DOHH2 (cell line): ENCODE measurements around the gene WIPF2.
"Not testable (repeated sequence)": the region's sequence is repeated elsewhere in the genome, so short reads cannot be mapped to it uniquely, and the experiment has no call there.

Source experiments
- H3F3A ChIP-seq: fragments of 200-600 bp; sonication (generic), shearing (Covaris generic); 2 replicates; pipeline ENCODE4 v1.6.0; 2016; ENCODE audit warnings: antibody characterized with exemption, mild to moderate bottlenecking; ENCODE audit not compliant: control insufficient read depth, insufficient read depth
- H3K27ac ChIP-seq: fragments of 200-600 bp; sonication (generic); 2 replicates; pipeline ENCODE4 v1.5.1; 2014; ENCODE audit warnings: low read depth, mild to moderate bottlenecking, low read length, moderate library complexity
- H3K27me3 ChIP-seq: fragments of 200-600 bp; sonication (generic); 2 replicates; pipeline ENCODE4 v1.6.1; 2014; ENCODE audit warnings: mild to moderate bottlenecking, low read length, mixed read lengths; ENCODE audit not compliant: control insufficient read depth
- H3K36me3 ChIP-seq: fragments of 200-600 bp; sonication (generic); 2 replicates; pipeline ENCODE4 v1.6.1; 2014; ENCODE audit warnings: mild to moderate bottlenecking, low read length, moderate library complexity, mixed read lengths; ENCODE audit not compliant: control insufficient read depth
- H3K4me1 ChIP-seq: fragments of 200-600 bp; sonication (generic); 2 replicates; pipeline ENCODE4 v1.6.1; 2014; ENCODE audit warnings: mild to moderate bottlenecking, low read length, mixed read lengths; ENCODE audit not compliant: control insufficient read depth
- H3K4me2 ChIP-seq: fragments of 200-600 bp; sonication (generic); 2 replicates; pipeline ENCODE4 v1.6.0; 2014; ENCODE audit warnings: mild to moderate bottlenecking, low read length, moderate library complexity
- H3K4me3 ChIP-seq: fragments of 200-600 bp; sonication (generic); 2 replicates; pipeline ENCODE4 v1.5.1; 2014; ENCODE audit warnings: mild to moderate bottlenecking, low read length, mixed read lengths
- H3K79me2 ChIP-seq: fragments of 200-600 bp; sonication (generic); 2 replicates; pipeline ENCODE4 v1.6.1; 2014; ENCODE audit warnings: mild to moderate bottlenecking, low read length, mixed read lengths; ENCODE audit not compliant: control insufficient read depth
- H3K9me2 ChIP-seq: fragments of 200-600 bp; sonication (generic); replicated peaks from 2 replicates; pipeline ENCODE4 v1.6.1; 2014; ENCODE audit warnings: mild to moderate bottlenecking, low read length, mixed read lengths; ENCODE audit not compliant: control insufficient read depth
- H3K9me3 ChIP-seq: fragments of 200-600 bp; sonication (generic); 2 replicates; pipeline ENCODE4 v1.6.1; 2014; ENCODE audit warnings: antibody characterized with exemption, low read length, mixed read lengths; ENCODE audit not compliant: control insufficient read depth, insufficient read depth
- H4K20me1 ChIP-seq: fragments of 200-600 bp; sonication (generic); 2 replicates; pipeline ENCODE4 v1.6.0; 2014; ENCODE audit warnings: low read depth, mild to moderate bottlenecking, antibody characterized with exemption, low read length, moderate library complexity; ENCODE audit not compliant: control insufficient read depth, insufficient read depth
- CTCF ChIP-seq: fragments of 200-600 bp; sonication (generic); IDR thresholded peaks from one replicate; pipeline ENCODE4 v1.5.1; 2014; ENCODE audit warnings: antibody characterized with exemption, mild to moderate bottlenecking, low read depth, low read length; ENCODE audit not compliant: poor library complexity, severe bottlenecking
- EZH2phosphoT487 ChIP-seq: fragments of 200-600 bp; sonication (generic); IDR thresholded peaks from 2 replicates; pipeline ENCODE4 v1.6.1; 2017; ENCODE audit warnings: borderline replicate concordance, mild to moderate bottlenecking, antibody characterized with exemption, low read length, moderate library complexity, mixed read lengths

WIPF2 gene

DNA sequence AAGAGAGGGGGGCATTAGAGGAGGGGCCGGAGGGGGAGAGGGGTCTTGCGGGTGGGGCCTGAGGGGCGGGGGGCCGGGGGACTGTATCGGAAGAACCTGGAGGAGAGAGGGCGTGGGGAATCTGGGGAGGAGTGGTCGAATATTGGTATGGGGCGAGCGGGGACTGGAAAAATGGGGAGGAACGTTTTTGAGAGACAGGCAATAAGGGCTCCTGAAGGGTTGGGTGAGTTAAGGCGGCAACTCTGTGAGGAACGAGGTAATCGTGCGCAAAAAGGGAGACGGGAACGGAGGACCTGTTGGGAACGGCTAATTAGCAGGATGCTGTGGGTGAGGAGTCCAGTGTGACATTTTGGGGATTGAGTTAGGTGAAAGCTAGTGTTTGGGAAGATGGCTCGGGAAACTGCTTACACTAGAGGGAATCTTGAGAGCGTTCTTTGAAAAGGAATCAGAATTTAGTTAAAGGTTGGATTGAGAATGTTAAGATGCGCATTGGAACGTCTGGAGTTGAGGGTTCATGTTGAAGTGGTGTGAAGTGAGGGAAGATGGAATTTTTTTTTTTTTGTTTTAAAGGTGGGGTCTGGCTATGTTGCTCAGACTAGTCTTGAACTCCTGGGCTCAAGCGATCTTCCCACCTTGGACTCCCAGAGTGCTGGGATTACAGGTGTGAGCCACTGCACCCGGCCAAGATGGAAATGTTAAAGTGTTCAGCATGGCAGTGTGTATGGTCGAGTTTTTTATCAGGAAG is 662 bp downstream of the WIPF2 start:
- Histone ChIP-seq H3K4me2 (peak overlapping the region; percentile 78), H3K9me3 (no peaks in the 10 kb centered on the region), H3K79me2 (peaks cover 35% of the 10 kb centered on the region), H3K36me3 (peaks cover 4% of the 10 kb centered on the region; the same call in 1 of the 2 replicates), H3K4me1 (peaks cover 21% of the 10 kb centered on the region), H4K20me1 (no peaks in the 10 kb centered on the region), H3K4me3 (peak overlapping the region; percentile 92), H3K27me3 (no peaks in the 10 kb centered on the region), H3F3A (no peaks in the 10 kb centered on the region), H3K27ac (peak overlapping the region; percentile 60; the same call in 1 of the 2 replicates), H3K9me2 (no peaks in the 10 kb centered on the region)
- TF ChIP-seq EZH2phosphoT487: no peak
- TF ChIP-seq CTCF: no peak

GRCh38 chr17:40224718-40225550 is 5.8 kb downstream of the WIPF2 start:
- no peak for TF ChIP-seq EZH2phosphoT487
- TF ChIP-seq CTCF: no peak
- Histone ChIP-seq H3K4me1 (peaks cover 4% of the 10 kb centered on the region), H3K9me3 (no peaks in the 10 kb centered on the region), H3K79me2 (peaks cover 50% of the 10 kb centered on the region), H3K36me3 (peaks cover 4% of the 10 kb centered on the region; the same call in 1 of the 2 replicates), H3F3A (no peaks in the 10 kb centered on the region), H3K9me2 (no peaks in the 10 kb centered on the region), H3K4me3 (no peak overlapping the region), H3K27me3 (no peaks in the 10 kb centered on the region), H4K20me1 (no peaks in the 10 kb centered on the region), H3K4me2 (no peak overlapping the region), H3K27ac (no peak overlapping the region)

GRCh38 chr17:40229146-40229545 is 10.0 kb downstream of the WIPF2 start:
- not testable (repeated sequence) for H3K9me2 ChIP-seq, H3K9me3 ChIP-seq, H3K27me3 ChIP-seq, H3K27ac ChIP-seq, H3K4me2 ChIP-seq, H3K4me3 ChIP-seq, H3F3A ChIP-seq, H4K20me1 ChIP-seq, H3K4me1 ChIP-seq
- H3K79me2 ChIP-seq: peaks cover 34% of the 10 kb centered on the region
- peaks cover 14% of the 10 kb centered on the region for H3K36me3 ChIP-seq

DNA sequence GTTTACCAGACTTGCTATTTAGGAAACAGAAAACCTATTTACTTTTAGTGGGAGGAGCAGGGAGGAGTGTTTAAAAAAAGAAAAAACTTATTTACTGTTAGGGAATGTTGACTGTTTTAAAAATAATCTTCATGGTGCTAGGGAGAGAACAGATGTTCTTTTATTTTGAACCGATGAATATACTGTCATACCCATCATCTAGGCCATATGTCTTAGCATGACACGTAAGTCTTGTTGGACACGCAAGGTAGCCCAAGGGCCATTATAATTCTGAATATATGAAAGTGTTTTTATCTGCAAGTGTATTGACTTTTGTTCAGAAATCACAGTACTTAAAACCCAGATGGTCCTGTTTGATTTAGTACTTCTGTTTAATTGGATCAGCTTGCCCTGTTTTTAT is 11.6 kb downstream of the WIPF2 start:
- Histone ChIP-seq H3K27ac (no peak overlapping the region), H3K4me2 (no peak overlapping the region), H3K27me3 (no peaks in the 10 kb centered on the region), H3K9me2 (no peaks in the 10 kb centered on the region), H3K4me3 (no peak overlapping the region), H3F3A (no peaks in the 10 kb centered on the region), H4K20me1 (no peaks in the 10 kb centered on the region), H3K4me1 (no peaks in the 10 kb centered on the region), H3K36me3 (peaks cover 10% of the 10 kb centered on the region), H3K79me2 (peaks cover 20% of the 10 kb centered on the region), H3K9me3 (no peaks in the 10 kb centered on the region)
- TF ChIP-seq EZH2phosphoT487 (no peak), CTCF (no peak)

GRCh38 chr17:40231928-40232327 is 12.8 kb downstream of the WIPF2 start:
- not testable (repeated sequence) for H3K4me2 ChIP-seq, H3K9me2 ChIP-seq, H3K4me3 ChIP-seq, H3K9me3 ChIP-seq, H3K27me3 ChIP-seq, H3K36me3 ChIP-seq, H3K4me1 ChIP-seq, H4K20me1 ChIP-seq, H3F3A ChIP-seq, H3K27ac ChIP-seq
- peaks cover 15% of the 10 kb centered on the region for H3K79me2 ChIP-seq
